K562 (cell line): ENCODE measurements around the gene UNC5C. TPM values are rescaled to one million over a fixed set of nuclear protein-coding genes. Genes with fewer than 3 reads are reported as not detected.

ENCODE experiments used
- ATAC-seq: fragments of 200-7000 bp; cut with Tn5 transposase; 3 replicates; pipeline ENCODE4 v1.9.1; 2020; ENCODE audit warnings: moderate library complexity
- BruUV-seq: library from RNA; stranded (reverse); fragments of 400-500 nt; replicated peaks from 2 replicates; lab custom pipeline; 2021; lab: Mats Ljungman, UMichigan
- CTCF ChIA-PET: fragments of 300-600 bp; formaldehyde crosslinking; extraction: SDS; loops from one replicate; lab custom pipeline; 2021; ENCODE audit warnings: low intra/inter-chr PET ratio; lab: Yijun Ruan, JAX
- POLR2A ChIA-PET: fragments of 300-600, 350-650 bp; sonication (Branson Sonifier 250); formaldehyde crosslinking; extraction: SDS; loops from one replicate; lab custom pipeline; 2021; ENCODE audit warnings: antibody characterized with exemption, inconsistent platforms; lab: Yijun Ruan, JAX
- DNase-seq, 4 experiments: peaks; one replicate each; pipeline versions ENCODE4 v3.0.0 to v3.0.0-alpha.2; 2011 to 2018; ENCODE audit warnings: low spot score in 3 of 4, mixed read lengths in 3 of 4; ENCODE audit errors: extremely low read depth in 1 of 4
- FAIRE-seq: peaks from 2 replicates; lab custom pipeline; 2011; peaks lifted over from hg19 to GRCh38; lab: Jason Lieb, UNC
- H2AFZ ChIP-seq: 2 replicates; pipeline ENCODE4 v1.6.0; 2011; ENCODE audit warnings: low read depth, low read length, control low read depth, inconsistent platforms
- H3K27ac ChIP-seq: fragments of 200-600 bp; 3 replicates; pipeline ENCODE4 v1.8.0; 2011; ENCODE audit warnings: low read depth, mild to moderate bottlenecking, control low read depth, inconsistent platforms, low read length, moderate library complexity, mixed read lengths; ENCODE audit errors: extremely low read depth
- H3K27me3 ChIP-seq, 2 experiments: fragments of 300-600 bp in 1 of 2; 2 replicates in 1 of 2; 3 replicates in 1 of 2; pipeline versions ENCODE4 v1.6.0 to v1.8.0; 2011; ENCODE audit warnings: inconsistent platforms in 2 of 2, low read length in 2 of 2, mild to moderate bottlenecking in 1 of 2, mixed read lengths in 1 of 2, moderate library complexity in 1 of 2; ENCODE audit not compliant: control insufficient read depth in 2 of 2, insufficient read depth in 2 of 2
- H3K36me3 ChIP-seq: fragments of 300-600 bp; 3 replicates; pipeline ENCODE4 v1.8.0; 2011; ENCODE audit warnings: mild to moderate bottlenecking, low read length, inconsistent platforms; ENCODE audit not compliant: control insufficient read depth, insufficient read depth
- H3K4me1 ChIP-seq, 2 experiments: fragments of 200-600 bp in 1 of 2; replicated peaks in 1 of 2; 2 replicates in 1 of 2; 3 replicates in 1 of 2; pipeline versions ENCODE4 v1.5.1 to v1.8.0; 2011; ENCODE audit warnings: inconsistent platforms in 2 of 2, low read length in 2 of 2, mild to moderate bottlenecking in 1 of 2, mixed read lengths in 1 of 2, moderate library complexity in 1 of 2; ENCODE audit not compliant: control insufficient read depth in 2 of 2, insufficient read depth in 2 of 2
- H3K4me2 ChIP-seq: 2 replicates; pipeline ENCODE4 v1.6.1; 2011; ENCODE audit warnings: low read length, control low read depth, inconsistent platforms, mixed read lengths; ENCODE audit not compliant: insufficient read depth
- H3K4me3 ChIP-seq: fragments of 200-600 bp; sonication (generic), shearing (Covaris generic); 2 replicates; pipeline ENCODE4 v1.5.1; 2016; ENCODE audit warnings: control low read depth, inconsistent platforms
- H3K79me2 ChIP-seq: fragments of 200-600 bp; 3 replicates; pipeline ENCODE4 v1.8.0; 2011; ENCODE audit warnings: low read length, inconsistent platforms; ENCODE audit not compliant: control insufficient read depth, insufficient read depth
- H3K9ac ChIP-seq, 2 experiments: 2 replicates each; pipeline versions ENCODE4 v1.6.0 to v1.6.1; 2011; ENCODE audit warnings: low read depth in 2 of 2, low read length in 2 of 2, control low read depth in 1 of 2, inconsistent platforms in 1 of 2, mild to moderate bottlenecking in 1 of 2, mixed read lengths in 1 of 2; ENCODE audit not compliant: insufficient read depth in 1 of 2
- H3K9me1 ChIP-seq: one replicate; pipeline ENCODE4 v1.6.0; 2011; ENCODE audit warnings: inconsistent platforms, mild to moderate bottlenecking, low read length, moderate library complexity; ENCODE audit not compliant: control insufficient read depth, insufficient read depth
- H3K9me3 ChIP-seq: replicated peaks from 2 replicates; pipeline ENCODE4 v1.5.1; 2011; ENCODE audit warnings: low read depth, low read length, inconsistent platforms; ENCODE audit not compliant: control insufficient read depth, insufficient read depth
- H4K20me1 ChIP-seq: replicated peaks from 2 replicates; pipeline ENCODE4 v1.6.1; 2011; ENCODE audit warnings: low read length, inconsistent platforms, mixed read lengths; ENCODE audit not compliant: control insufficient read depth, insufficient read depth
- SREBF2 ChIP-seq: sonication (generic); formaldehyde crosslinking; IDR thresholded peaks from 2 replicates; pipeline ENCODE4 v1.4.0; 2020; ENCODE audit warnings: mild to moderate bottlenecking, missing genetic modification reagents
- TRIM24 ChIP-seq, 2 experiments: fragments of 450-650 bp; IDR thresholded peaks; 2 replicates each; pipeline ENCODE4 v1.6.1; 2016
- ZFX ChIP-seq: sonication (generic); formaldehyde crosslinking; IDR thresholded peaks from 2 replicates; pipeline ENCODE4 v1.8.0; 2022; ENCODE audit warnings: mild to moderate bottlenecking, missing genetic modification reagents, moderate library complexity
- ZNF609 ChIP-seq: sonication (generic); formaldehyde crosslinking; IDR thresholded peaks from 2 replicates; pipeline ENCODE4 v1.8.1; 2023; ENCODE audit warnings: missing genetic modification reagents, mild to moderate bottlenecking, borderline replicate concordance
- WGBS: fragments of 100-300 bp; shearing (Covaris generic); methylation state at CpG from one replicate; pipeline ENCODE4 v1.1.6; 2016; ENCODE audit warnings: low coverage, mixed read lengths; ENCODE audit not compliant: insufficient coverage; ENCODE audit errors: missing lambda C conversion rate; 5-methylcytosine and 5-hydroxymethylcytosine counted together
- in situ Hi-C: fragments of 300-500 bp; cut with MboI; formaldehyde crosslinking; loops from 4 replicates; pipeline ENCODE4 v1.15.0; 2018; ENCODE audit warnings: inconsistent platforms, mixed read lengths
- intact Hi-C: fragments of 100-400 bp; cut with micrococcal nuclease; formaldehyde crosslinking; loops from 2 replicates; pipeline ENCODE4 v1.14.2; 2022
- polyA plus RNA-seq, 8 experiments: library from polyadenylated mRNA; depleted of rRNA in 4 of 8; stranded (reverse) in 5 of 8; unstranded in 3 of 8; fragments of >200 nt; fragmentation: Nextera tagmentation in 2 of 8; fragmentation: Illumina TruSeq in 1 of 8; extraction: Ambion mirVana in 2 of 8; extraction: Trizol in 1 of 8; gene quantifications; 2 replicates each; pipeline versions ENCODE4 v1.2.1 to v1.2.3, GENCODE V29; 2011 to 2014; ENCODE audit warnings: inconsistent platforms in 1 of 8, missing spikeins in 1 of 8
- total RNA-seq, 7 experiments: library from RNA; depleted of rRNA in 6 of 7; stranded (reverse); fragments of >200 nt in 6 of 7; fragmentation: Illumina TruSeq in 2 of 7; extraction: Trizol in 2 of 7; gene quantifications; 2 replicates each; pipeline versions ENCODE4 v1.2.1 to v1.2.3, GENCODE V29; 2011 to 2021; ENCODE audit warnings: low replicate concordance in 1 of 7

The UNC5C gene
- total and polyA plus RNA-seq, 9 of the 15 experiments (the other 6 are each of a cell fraction or from before 2014, with no cell fraction given): under 0.01 to 0.10 (median 0.03) TPM; not detected in 1

GRCh38 chr4:95536650-95537049 is 12.1 kb downstream of the UNC5C start:
- TF ChIP-seq ZFX (CRISPR knock-in tag) (no peak), SREBF2 (CRISPR knock-in tag) (no peak), TRIM24 (IDR thresholded peaks at IDR 0.05) (no peak), ZNF609 (CRISPR knock-in tag) (no peak)
- Histone ChIP-seq H3K27ac (no peak overlapping the region), H2AFZ (no peak overlapping the region), H3K9ac (no peak overlapping the region), H3K79me2 (no peaks in the 10 kb centered on the region), H3K27me3 (no peaks in the 10 kb centered on the region), H3K4me1 (no peaks in the 10 kb centered on the region), H3K36me3 (no peaks in the 10 kb centered on the region), H4K20me1 (no peaks in the 10 kb centered on the region), H3K4me3 (no peak overlapping the region), H3K9me3 (no peaks in the 10 kb centered on the region), H3K9me1 (no peaks in the 10 kb centered on the region), H3K4me2 (no peak overlapping the region)
- intact Hi-C loops (no loop called here), in situ Hi-C loops (no loop called here)
- DNase-seq (no peak), FAIRE-seq (no peak), ATAC-seq (no peak)
- ChIA-PET CTCF (no interaction called here), POLR2A (no interaction called here)
- BruUV-seq: no TSS peak
- WGBS: 0% methylated on average over 2 of the region's 2 CpGs
